ENCODE measurements around the gene ID1. TPM values are rescaled to one million over a fixed set of nuclear protein-coding genes. Genes with fewer than 3 reads are reported as not detected.
A peak's percentile ranks its signal among the peaks of the same experiment; 100 is the strongest.

ID1 gene
- total RNA-seq, 2 donors from 2014 or later = 169 to 245 TPM

GRCh38 chr20:31587545-31588389 lies 17.3 kb upstream of the ID1 start:
- TF ChIP-seq POLR2A (IDR thresholded peaks at IDR 0.05) = no peak
- TF ChIP-seq CTCF (IDR thresholded peaks at IDR 0.05) = no peak
- H3K9me3 ChIP-seq = no peaks in the 10 kb centered on the region

GRCh38 chr20:31590717-31591225 lies 14.3 kb upstream of the ID1 start:
- TF ChIP-seq POLR2A (IDR thresholded peaks at IDR 0.05) = no peak
- TF ChIP-seq CTCF (IDR thresholded peaks at IDR 0.05) = no peak
- Histone ChIP-seq H3K4me1 (peaks cover 12% of the 10 kb centered on the region), H3K27me3 (no peaks in the 10 kb centered on the region), H3K36me3 (replicated peaks in 1 of 2; ENCODE audit: insufficient read depth in 1 of 2, low read depth in 2 of 2) (no peaks in the 10 kb centered on the region), H3K9me3 (no peaks in the 10 kb centered on the region), H3K4me3 (no peak overlapping the region), H3K27ac (no peak overlapping the region)
- intact Hi-C loops (cut with DNase I) = no loop called here
- no peak for DNase-seq
- WGBS, 2 donors = 91 to 92% methylated on average over 6 to 7 of the region's 7 CpGs
- ATAC-seq = no peak

More at GRCh38 chr20:31587545-31588389, 17.3 kb upstream of the ID1 start:
- peak; percentile 80 for ATAC-seq
- intact Hi-C loops (cut with DNase I) = no loop called here
- no peaks in the 10 kb centered on the region for H3K27me3 ChIP-seq
- peaks cover 12% of the 10 kb centered on the region for H3K4me1 ChIP-seq
- H3K27ac ChIP-seq = peak overlapping the region in 3 of 4 donors; percentile 18 to 43 (median 29)
- DNase-seq = peak in 1 of 4 donors; percentile 49
- H3K36me3 ChIP-seq (replicated peaks in 1 of 2; ENCODE audit: insufficient read depth in 1 of 2, low read depth in 2 of 2) = no peaks in the 10 kb centered on the region
- no peak overlapping the region for H3K4me3 ChIP-seq
- 7 to 27% methylated on average over 8 to 72 of the region's 76 CpGs for WGBS, 2 donors

- no peak overlapping the region for H3K27ac ChIP-seq
- WGBS, 2 donors = 81 to 88% methylated on average over 6 to 11 of the region's 11 CpGs
These were observed 11.7 kb upstream of the ID1 start for GRCh38 chr20:31593221-31594001.

GRCh38 chr20:31594002-31594557 lies 11.0 kb upstream of the ID1 start:
- Histone ChIP-seq H3K4me3 (no peak overlapping the region), H3K9me3 (no peaks in the 10 kb centered on the region), H3K4me1 (no peaks in the 10 kb centered on the region)

More at GRCh38 chr20:31593221-31594001, 11.7 kb upstream of the ID1 start:
- no peak for ATAC-seq
- DNase-seq = no peak
- no peak overlapping the region for H3K4me3 ChIP-seq
- H3K4me1 ChIP-seq = no peaks in the 10 kb centered on the region
- H3K9me3 ChIP-seq = no peaks in the 10 kb centered on the region
- H3K27me3 ChIP-seq = no peaks in the 10 kb centered on the region
- intact Hi-C loops (cut with DNase I) = no loop called here
- TF ChIP-seq CTCF (IDR thresholded peaks at IDR 0.05) (no peak), POLR2A (IDR thresholded peaks at IDR 0.05) (no peak)
- no peaks in the 10 kb centered on the region for H3K36me3 ChIP-seq (replicated peaks in 1 of 2; ENCODE audit: insufficient read depth in 1 of 2, low read depth in 2 of 2)

More at GRCh38 chr20:31594002-31594557, 11.0 kb upstream of the ID1 start:
- Histone ChIP-seq H3K27me3 (no peaks in the 10 kb centered on the region), H3K27ac (no peak overlapping the region), H3K36me3 (replicated peaks in 1 of 2; ENCODE audit: insufficient read depth in 1 of 2, low read depth in 2 of 2) (no peaks in the 10 kb centered on the region)
- TF ChIP-seq POLR2A (IDR thresholded peaks at IDR 0.05) (no peak), CTCF (IDR thresholded peaks at IDR 0.05) (no peak)
- WGBS, 2 donors = 88 to 89% methylated on average over 13 of the region's 13 CpGs
- no peak for ATAC-seq
- intact Hi-C loops (cut with DNase I) = no loop called here
- DNase-seq = no peak
